HG03159 (cell line): ENCODE data around the gene CETN3.

Experiments used
- ATAC-seq: cut with Tn5 transposase; IDR thresholded peaks from one replicate; pipeline ENCODE4 v1.9.1; 2021; ENCODE audit warnings: mild to moderate bottlenecking, moderate library complexity; ENCODE audit not compliant: unreplicated experiment

The CETN3 gene

DNA sequence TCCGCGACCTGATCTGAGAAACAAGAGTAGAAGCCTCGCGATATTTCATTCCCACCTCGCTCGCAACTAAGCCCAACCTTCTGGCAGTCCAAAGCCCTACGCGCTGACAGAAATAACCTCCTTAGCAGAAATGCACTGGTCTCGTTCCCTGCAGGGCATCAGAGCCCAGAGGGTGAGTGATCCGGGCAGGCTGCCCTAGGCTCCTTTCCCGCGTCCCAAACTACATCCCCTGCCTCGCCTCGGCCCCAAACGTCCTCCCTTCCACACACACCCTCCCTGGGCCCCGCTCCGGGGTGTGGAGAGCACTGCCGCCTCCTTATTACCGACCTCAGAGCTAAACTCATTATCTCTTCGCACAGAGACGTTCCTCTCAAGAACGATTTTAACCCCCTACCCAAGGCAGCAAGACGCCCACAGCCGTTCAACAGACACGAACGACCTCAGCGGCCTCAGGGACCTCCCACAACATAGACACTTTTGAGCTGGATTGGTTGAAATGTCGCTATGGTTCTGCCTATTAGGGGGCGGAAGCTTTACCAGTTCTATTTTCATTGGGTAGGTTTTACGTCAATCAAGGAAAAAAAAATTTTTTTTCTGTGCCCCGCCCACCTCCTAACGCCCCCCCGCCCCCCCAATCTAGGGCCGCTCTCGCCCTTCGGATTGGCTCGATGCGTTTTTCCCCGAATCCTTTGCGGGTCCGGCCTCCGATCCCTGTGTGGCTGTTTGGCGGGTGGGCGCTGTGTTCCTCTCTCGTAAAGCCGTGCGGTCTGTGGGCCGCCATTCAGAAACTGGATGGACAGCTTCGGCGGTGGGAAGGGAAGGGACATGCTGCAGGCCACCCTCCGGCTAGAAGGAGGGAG lies at the start of gene CETN3:
TSS of gene CETN3 (minus strand) at position 439 of the 860 bp plus-strand sequence. CDS start at position 344, 95 bp downstream.
- peak; percentile 94 for ATAC-seq

DNA sequence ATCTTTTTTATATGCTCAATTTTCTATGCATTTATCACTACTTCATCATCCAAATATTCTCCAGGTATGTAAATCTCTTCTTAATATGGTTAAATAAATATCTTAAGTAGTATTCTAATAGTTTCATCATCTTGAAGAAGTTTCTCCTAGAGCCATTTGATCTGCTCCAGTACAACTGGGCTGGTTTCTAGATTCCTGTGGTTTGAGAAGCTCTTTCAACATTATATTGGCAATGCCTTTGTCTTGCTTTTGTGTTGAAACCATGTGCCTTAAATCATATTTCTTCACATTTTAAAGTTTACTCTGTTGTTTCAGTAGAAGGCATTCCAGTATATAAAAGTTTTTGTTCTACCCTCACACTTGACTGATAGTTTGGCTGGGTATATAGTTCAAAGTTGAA lies 37.4 kb upstream of the CETN3 start:
- ATAC-seq: no peak

DNA sequence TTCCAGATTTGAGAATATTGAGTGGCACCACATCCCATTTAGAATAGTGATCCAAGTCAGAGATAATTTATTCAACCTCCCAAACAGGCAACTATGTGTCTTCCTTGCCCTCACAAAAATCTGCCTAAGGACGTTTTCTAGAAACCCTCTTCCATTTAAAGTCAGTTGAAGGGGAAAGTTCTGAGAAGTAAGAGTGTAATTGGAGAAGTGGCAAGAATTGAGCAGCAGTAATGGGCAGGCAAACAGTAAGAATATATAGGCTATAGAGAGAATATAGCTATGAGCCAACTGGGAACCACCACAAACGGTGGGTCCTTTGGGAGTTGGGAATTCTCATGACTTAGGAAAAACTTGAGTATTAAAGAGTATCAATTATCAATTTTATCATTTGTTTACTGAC lies 31.1 kb upstream of the CETN3 start:
- no peak for ATAC-seq

DNA sequence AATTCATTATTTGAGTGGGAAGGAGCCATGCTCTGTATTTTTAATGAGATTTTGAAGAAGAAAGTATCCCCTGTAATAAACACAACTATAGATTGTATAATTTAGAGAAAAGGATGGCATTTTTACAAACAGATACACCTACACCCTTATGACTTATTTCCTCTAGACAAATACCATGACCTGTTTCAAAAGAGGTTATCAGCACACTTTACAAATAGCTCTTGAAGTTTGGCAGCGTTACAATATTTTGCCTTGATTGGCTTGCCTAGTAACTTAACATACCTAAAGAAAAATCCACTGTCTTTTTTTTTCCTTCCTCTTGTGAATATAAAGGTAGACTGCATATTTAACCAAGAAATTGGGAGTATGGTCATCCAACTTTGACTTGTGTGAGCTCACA lies 28.5 kb upstream of the CETN3 start:
- ATAC-seq: no peak

DNA sequence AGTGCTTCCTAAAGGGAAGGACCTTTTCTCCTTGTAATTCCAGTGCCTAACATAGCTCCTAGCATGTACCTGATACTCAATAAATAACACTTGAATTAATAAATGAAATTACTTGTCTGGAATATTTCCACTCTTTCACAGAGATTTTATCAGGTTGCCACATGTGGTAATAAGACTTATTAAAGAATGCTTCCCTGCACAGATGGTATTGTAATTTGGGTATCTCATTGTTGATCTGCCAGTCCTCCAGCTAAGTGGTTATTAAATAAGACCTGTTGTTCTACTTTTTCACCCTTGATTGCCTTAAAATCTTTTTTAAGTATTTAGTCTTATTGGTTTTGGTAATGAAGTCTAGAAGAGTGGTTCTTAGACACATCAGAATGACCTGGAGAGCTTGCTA lies 28.1 kb upstream of the CETN3 start:
- no peak for ATAC-seq

DNA sequence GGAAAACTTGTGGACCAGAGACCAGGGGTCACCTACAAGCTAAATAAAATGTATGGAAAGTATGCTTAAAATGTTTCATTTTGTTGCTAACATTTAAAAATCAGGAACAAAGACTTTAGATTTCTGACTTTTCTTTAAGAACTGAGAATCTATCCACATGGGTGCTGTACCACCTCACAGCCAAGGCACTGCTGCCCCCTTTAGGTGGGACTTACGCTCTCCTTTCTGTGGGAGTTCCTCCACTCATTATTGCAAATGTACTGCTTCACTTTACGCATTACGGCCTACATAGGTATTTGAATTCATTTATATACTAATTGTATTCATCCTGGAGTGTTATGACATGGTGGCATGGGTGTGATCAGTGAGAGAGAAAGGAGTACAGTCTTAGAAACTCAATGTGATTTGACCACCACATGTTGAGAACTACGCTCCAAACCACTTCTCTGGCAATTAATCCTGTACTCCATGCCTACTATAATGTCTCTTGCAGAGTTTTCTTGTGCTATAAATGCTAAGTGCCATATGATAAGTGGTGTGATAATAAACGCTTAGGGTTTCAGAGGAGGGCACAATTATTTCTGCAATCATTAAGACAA lies 24.7 kb upstream of the CETN3 start:
- peak; percentile 54 for ATAC-seq

DNA sequence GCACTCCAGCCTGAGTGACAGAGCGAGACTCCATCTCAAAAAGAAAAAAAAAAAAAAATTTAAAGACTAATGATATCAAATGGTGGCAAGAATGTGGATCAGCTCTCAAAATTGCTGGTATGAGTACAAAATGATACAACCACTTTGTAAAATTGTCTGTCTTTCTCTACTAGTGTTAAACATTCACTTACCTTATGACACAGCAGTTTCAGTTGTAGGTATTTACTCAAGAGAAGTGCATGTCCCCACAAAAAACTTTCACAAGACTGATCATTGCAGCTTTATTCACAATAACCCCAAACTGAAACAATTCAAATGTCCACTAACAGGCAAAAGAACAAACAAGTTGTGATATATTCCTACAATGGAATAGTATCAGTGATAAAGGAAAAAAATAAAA lies 14.7 kb upstream of the CETN3 start:
- peak; percentile 77 for ATAC-seq

DNA sequence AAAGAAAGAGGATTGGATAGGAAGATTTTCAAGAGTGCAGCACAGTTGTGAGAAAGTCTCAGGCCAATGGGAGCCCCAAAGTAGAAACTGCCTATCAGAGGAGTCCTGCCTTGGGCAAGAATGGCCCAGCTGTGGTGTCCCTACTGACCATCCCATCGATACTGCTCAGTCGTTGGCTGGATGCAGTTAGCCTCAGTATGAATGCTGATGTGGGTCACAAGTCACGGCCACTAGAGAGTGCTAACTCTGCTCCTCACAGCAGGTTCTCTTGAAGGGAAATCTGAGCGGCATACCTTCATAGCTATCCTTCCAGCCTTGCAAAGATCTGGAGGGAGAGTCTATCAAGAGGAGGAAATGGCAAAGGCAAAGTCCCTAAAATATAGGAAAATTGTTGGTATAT lies 11.6 kb upstream of the CETN3 start:
- ATAC-seq: no peak

DNA sequence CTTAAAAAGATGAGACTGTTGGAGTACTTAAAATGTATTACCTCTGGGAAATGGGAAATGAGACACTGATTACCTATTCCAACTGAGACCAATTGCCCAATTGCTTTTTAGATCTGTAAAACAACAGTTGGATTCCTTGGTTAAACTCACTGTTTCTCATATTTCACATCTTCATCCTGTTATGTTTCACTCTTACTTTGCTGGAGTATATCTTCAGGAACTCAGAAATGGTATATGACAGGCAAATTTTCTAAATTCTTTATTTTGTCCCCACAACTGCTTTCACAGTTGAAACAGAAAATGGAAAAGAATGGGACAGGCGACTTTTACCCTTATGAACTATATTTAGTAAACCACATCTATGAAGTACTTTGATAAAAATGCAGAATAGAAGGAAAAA lies 8.7 kb upstream of the CETN3 start:
- no peak for ATAC-seq

DNA sequence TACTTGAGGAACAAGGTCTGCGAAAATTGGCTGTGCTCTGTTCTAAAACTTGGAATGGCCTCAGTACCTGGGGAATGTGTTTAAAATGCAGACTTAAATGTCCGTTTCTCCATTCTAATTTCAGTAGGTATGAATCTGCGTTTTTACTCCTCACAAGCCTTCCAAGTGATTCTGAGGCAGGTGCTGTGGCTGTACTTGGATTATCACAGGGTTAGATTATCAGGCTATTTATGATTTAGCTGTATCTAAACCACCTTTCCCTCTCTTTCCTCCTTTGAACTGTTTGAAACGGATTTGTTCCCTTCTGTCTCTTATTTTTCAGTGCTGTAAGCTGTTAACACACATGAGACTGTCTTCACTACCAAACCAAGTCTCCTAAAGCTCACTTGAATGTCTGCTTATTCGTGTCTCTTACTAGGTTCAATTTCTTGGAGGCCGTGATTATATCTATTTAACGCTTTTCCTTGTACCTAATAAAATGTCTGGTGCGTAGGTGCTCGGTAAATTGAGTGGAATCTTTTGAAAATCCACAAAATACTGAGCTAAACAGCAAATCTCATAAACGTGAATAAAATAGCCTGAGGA lies 714 bp upstream of the CETN3 start:
- no peak for ATAC-seq

DNA sequence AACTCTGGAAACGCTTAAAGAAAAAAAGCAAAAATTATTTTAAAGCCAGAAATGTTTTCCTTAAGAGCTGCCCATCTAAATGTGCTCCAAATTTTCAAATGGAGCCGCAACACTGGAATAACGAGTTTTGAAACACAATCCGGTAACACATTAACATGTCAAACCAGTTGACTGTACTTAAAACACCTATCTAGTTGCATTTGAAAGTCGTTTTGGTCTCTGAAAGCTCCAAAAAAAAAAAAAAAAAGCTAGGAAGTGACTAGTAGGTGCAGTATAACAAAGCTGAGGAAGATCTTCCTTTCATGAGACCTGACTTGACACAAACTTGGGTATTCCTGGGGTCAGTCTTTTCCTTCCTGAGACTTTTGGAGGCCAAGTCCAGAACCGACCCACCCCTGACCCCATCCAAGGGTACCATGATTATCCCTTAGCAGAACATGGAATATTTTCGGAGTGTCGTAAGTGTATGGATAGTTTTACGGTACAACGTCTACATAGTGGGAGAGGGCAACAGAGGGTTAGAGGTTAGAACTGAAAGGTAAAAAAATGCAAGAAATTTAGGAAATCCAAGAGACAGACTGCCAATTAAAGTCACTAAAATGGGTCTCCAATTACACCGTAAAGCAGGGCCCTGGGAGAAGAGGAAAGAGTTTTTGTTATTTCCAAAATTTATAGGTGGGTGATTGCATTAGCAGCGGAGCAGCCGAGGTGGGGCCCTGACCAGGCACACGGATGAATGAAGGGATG lies 812 bp downstream of the CETN3 start:
- ATAC-seq: peak; percentile 1

DNA sequence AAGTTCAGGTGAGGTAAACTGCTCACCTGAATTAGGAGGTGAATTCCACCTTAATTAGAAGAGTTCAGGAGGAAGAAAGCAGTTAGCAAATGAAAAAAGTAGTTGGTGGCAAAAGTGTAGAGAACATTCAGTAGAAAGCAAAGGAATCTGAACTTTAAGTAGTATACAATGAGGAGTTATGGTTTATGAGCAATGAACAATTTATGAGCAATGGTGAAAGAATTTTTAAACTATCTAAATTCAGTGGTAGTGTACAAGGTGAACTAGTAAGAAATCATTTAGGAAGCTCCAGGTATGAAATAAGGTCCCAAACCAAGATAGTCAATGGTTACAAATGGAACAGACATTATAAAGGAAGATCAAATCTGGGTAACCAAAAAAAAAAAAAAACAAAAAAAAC lies 3.1 kb downstream of the CETN3 start:
- no peak for ATAC-seq

DNA sequence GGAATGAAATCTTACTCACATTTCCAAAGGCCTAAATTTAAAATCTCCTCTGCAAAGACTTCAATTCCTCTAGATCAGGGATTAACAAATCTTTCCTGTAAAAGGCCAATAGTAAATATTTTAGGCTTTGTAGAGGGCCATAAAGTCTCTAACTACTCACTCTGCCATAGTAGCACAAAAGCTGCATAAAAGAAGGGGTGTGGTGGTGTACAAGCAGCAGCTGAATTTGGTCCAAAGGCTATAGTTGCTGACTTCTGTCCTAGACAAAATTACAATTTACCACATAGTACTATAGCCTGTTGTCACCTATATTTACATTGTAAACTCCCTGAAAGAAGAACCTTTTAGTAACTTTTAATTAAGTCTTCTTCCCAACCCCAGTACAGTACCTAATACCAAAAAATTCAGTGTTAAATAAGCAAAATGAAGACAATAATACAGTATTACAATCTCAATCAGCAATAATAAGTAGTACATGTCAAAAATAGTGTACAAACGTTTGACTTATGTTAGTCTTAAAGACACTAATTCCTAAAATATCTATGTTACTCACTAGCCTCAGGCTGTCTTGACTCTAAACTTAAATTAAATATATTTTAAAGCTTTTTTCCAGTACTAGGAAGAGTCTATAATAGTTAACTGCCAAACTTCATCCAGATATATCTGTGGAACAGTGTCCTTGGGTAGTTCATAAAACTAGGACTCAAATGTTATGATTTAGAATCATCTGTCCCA lies 6.9 kb downstream of the CETN3 start:
- no peak for ATAC-seq

DNA sequence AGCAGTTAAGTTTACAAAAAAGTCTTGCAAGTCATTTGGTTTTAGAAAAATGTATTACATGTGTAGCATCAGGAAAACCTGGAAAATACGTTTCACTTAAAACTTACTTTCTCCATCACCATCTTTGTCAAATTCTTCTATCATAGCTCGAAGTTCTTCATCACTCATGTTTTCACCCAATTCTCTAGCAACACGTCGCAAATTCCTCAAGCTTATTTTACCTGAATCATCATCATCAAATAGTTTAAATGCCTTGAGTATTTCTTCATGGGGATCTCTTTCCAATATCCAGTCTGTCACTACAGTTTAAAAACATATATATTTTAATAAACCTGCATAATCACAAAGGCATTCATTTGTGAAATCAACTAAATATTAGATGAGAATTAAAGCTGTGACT lies 10.3 kb downstream of the CETN3 start:
- no peak for ATAC-seq

DNA sequence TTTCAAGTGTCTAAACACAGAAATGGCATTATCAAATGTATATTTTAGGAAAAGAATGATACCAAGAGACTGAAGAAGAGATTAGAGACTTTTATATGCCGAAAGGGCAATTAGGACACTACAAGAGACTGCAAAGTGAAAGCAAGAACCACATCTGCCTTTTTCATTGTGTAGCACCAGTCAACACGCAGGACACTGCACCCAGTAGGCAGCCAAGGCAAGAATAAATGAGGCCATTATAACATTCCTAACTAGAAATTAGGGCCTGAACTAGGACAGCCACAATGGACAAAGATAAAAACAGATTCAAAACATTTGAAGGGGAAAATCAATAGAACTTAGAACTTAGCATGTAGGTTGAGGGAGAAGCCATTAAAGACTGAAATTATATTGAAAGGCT lies 10.8 kb downstream of the CETN3 start:
- ATAC-seq: no peak

DNA sequence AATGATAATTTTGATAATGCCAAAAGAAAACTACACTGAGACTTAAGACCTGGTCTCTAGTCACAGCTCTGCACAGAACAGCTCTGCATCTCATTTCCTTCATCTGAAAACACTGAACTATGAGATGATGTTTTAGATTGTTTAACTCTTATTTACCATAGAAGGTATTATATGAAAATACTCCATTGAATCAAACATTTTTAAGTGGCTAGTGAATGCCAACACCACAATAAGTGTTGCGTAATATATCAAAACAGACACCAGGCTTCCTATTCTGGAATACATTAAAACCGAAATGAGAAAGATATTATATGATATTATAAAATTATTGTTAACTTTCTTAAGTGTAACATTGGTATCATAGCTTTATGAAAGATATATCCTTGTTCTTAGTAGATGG lies 14.6 kb downstream of the CETN3 start:
- ATAC-seq: no peak

DNA sequence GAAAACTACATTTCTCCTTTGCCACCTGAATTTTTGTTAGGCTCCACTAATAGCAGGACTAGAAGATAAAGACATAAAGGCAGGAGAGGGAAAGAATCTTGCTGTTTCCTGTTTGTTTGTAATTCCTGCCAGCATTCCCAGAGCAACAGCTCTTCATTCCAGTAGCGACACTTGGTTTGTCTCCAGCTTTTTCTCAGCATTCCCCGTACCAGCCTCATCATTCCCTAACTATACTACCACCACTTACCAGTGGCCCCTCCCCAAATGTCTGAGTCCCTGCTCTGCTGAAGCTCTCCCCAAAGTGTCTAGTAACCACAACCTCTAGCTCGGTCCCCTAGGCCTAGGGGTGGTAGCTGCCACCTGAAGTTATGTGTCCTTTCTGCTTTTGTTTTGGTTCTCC lies 18.6 kb downstream of the CETN3 start:
- ATAC-seq: no peak

DNA sequence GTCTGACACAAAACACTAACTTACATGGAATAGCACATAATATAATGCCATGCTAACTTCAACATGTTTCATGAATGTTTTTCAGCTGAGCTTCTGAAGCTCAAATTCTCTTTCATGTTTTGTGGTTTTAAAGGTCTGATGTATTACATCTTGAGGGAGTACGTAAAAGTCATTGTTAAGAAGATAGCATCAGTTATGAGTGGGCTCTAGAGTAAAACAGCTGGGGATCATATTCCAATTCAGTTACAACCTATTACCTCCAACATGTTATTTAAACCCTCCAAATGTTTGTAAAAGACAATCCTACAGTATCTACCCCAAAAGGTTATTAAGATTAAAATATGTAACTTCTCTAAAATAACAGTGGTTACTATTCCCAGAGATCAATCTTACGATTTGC lies 19.2 kb downstream of the CETN3 start:
- ATAC-seq: no peak

DNA sequence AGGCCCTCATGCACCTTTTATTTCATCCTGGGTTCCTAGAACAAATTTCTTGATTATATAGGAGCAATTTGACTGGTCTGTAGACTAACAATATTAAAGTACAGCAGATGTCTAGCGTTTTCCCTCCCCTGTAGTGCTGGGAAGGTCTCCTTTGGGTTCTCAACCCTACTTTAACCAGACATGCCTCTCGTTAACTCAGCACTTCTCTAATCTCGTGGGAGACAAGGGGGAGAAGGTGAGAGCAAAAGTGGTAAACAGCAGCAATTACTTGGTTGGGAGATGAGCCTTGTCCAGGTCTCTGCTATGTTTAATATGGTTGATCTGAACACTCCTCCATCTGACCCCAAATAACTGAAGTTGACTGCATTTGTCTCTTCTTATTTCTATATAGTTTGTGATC lies 22.0 kb downstream of the CETN3 start:
- no peak for ATAC-seq

DNA sequence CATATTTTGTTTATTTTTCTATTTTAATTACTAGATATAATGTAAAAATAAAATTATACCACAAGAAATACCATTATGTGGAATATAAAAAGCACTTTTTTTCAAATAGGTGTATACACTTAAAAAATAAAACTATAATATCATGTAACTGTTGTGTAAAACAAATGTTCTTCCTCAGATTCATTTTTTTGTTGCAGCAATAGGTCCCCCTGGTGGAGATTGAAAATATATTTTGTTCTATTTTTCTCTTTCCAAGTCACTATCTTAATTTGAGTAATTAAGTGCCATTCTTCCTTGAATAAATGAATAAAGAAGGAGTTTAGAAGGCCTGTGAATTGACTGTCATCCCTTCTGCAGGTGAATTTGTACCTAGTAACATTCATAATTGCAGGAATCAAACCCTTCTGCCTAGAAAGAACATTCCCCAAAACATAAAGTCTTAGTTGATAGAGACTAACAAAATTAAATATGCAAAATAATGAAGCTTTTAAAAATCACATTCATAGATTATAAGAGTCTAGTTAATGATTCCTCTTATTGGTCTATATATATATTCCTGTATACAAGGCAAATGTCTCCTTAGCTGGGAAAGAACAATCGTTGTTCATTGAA lies 23.4 kb downstream of the CETN3 start:
- ATAC-seq: no peak
